ENCODE results near the gene NR1D1. TPM values are rescaled to one million over a fixed set of nuclear protein-coding genes. Genes with fewer than 3 reads are reported as not detected.
A peak's percentile ranks its signal among the peaks of the same experiment; 100 is the strongest.

NR1D1 gene
- total and polyA plus RNA-seq, 2 of the 8 experiments (the other 6 are each of a cell fraction or from before 2014, with no cell fraction given), result 1.5 to 4.6 TPM

DNA sequence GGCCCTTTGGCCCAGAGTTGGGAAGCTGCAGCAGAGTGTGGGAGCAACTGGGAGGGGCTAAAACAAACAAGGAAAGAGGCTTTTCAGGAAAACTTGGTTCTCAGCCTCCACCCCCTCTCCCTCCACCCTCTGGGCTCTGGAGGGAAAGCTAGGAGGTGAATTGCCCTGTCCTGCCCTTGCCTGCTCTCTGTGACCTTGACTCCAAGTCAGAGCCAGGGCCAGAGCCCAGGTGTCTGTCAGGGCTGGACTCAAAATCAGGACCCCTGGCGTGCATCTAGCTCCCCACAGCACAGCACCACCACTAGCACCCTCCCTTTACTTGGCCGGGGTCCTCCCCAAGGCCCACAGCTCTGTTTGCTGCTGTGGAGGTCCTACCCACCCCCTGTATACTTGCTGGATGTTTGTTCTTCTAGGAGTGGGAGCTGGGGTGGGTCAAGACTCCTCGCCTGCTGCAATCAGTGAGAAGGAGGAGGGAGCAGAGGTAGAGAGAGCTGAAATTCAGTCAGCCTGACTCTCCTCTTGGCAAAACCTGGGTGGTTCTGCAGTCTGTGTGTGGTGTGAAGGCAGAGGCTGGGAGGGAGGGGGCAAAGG, 2.8 kb upstream of the NR1D1 start:
- peaks cover 20 to 54% (median 39%) of the 10 kb centered on the region in 4 experiments for H3K4me1 ChIP-seq (replicated peaks in 1 of 4; ENCODE audit: control insufficient read depth in 3 of 4, insufficient read depth in 4 of 4, low read length in 3 of 4)
- H3K36me3 ChIP-seq (ENCODE audit: control insufficient read depth in 2 of 4, insufficient read depth in 4 of 4, low read length in 3 of 4), result no peaks in the 10 kb centered on the region
- H3K9ac ChIP-seq (replicated peaks in 1 of 4; ENCODE audit: extremely low read depth in 1 of 4, low read depth in 3 of 4, low read length in 3 of 4), result no peak overlapping the region; a peak in 1 of 7 replicates
- H3K23me2 ChIP-seq (ENCODE audit: low read depth, low read length), result peaks cover 10% of the 10 kb centered on the region; the same call in 1 of the 2 replicates
- POLR2A ChIA-PET (ENCODE audit: partially characterized antibody), result interaction anchor here (0.9 to 20.8 kb wide), 9 partner anchors 8 to 65 kb away, joined by 3 to 399 read pairs (median 4); partner anchors contain the start of genes CASC3, MED24 and MSL1
- peak overlapping the region; percentile 53; the same call in 1 of the 2 replicates for H4K8ac ChIP-seq (ENCODE audit: extremely low read depth, insufficient read depth, low read length)
- FAIRE-seq (no peak), DNase-seq (ENCODE audit: low read depth in 1 of 2, low spot score in 2 of 2) (peak in 1 of 2 experiments; percentile 66)
- H3K4ac ChIP-seq (replicated peaks; ENCODE audit: insufficient read length, low read depth, low read length), result no peak overlapping the region
- H2BK15ac ChIP-seq (ENCODE audit: low read length), result peak overlapping the region; percentile 72; the same call in 1 of the 2 replicates
- peak overlapping the region; percentile 93 for H3K18ac ChIP-seq (ENCODE audit: extremely low read depth, low read length)
- H3K79me1 ChIP-seq (ENCODE audit: low read depth, low read length), result peaks cover under 1% of the 10 kb centered on the region; the same call in 1 of the 2 replicates
- H3K14ac ChIP-seq (ENCODE audit: insufficient read length), result no peak overlapping the region
- CTCF ChIA-PET (ENCODE audit: partially characterized antibody), result interaction anchor here (0.5 to 7.6 kb wide), 14 partner anchors 9 to 740 kb away, joined by 3 to 110 read pairs (median 4); no protein-coding TSS in a partner anchor
- 62% methylated on average over 3 of the region's 3 CpGs; no CpG with 5 or more reads in 1 of the 2 experiments for WGBS, 2 experiments (ENCODE audit: extremely low coverage in 1 of 2, insufficient coverage in 1 of 2, insufficient read length in 1 of 2, insufficient replicate concordance in 2 of 2, low coverage in 1 of 2, low lambda C conversion rate in 2 of 2, missing lambda C conversion rate in 1 of 2)
- peak overlapping the region; percentile 20 to 26; a peak in 2 of 4 replicates for H3K4me2 ChIP-seq (ENCODE audit: insufficient read depth in 1 of 2, low read depth in 2 of 2, low read length in 2 of 2)
- H2AFZ ChIP-seq (ENCODE audit: low read length), result peak overlapping the region; percentile 29; the same call in 1 of the 2 replicates
- peak overlapping the region; percentile 80; the same call in 1 of the 2 replicates for H2BK20ac ChIP-seq (ENCODE audit: low read length)
- peak overlapping the region; percentile 6; the same call in 1 of the 2 replicates for H2BK5ac ChIP-seq (ENCODE audit: low read depth, low read length)
- H3K4me3 ChIP-seq (ENCODE audit: extremely low read depth in 1 of 4, insufficient read depth in 2 of 4, low read depth in 3 of 4, low read length in 4 of 4), result no peak overlapping the region
- H2AK5ac ChIP-seq (ENCODE audit: low read depth, low read length), result peak overlapping the region; percentile 70; the same call in 1 of the 2 replicates
- H2BK120ac ChIP-seq (replicated peaks; ENCODE audit: low read depth, low read length), result no peak overlapping the region
- H3K23ac ChIP-seq (ENCODE audit: insufficient read length), result no peak overlapping the region
- peaks cover 6 to 45% (median 34%) of the 10 kb centered on the region in 4 experiments for H3K27me3 ChIP-seq (replicated peaks in 1 of 4; ENCODE audit: control insufficient read depth in 3 of 4, extremely low read depth in 1 of 4, insufficient read depth in 3 of 4, low read length in 3 of 4)
- peaks cover 0 to 6% of the 10 kb centered on the region in 2 experiments; a peak in 1 of 4 replicates for H3K9me3 ChIP-seq (ENCODE audit: insufficient read depth in 2 of 2, low read depth in 1 of 2, low read length in 1 of 2)
- peak overlapping the region; percentile 86; the same call in 1 of the 2 replicates for H2BK12ac ChIP-seq (ENCODE audit: low read depth, low read length)
- H3K27ac ChIP-seq (ENCODE audit: low read depth, low read length), result no peak overlapping the region
- H4K20me1 ChIP-seq (replicated peaks in 1 of 2; ENCODE audit: control insufficient read depth in 1 of 2, insufficient read depth in 2 of 2, low read length in 2 of 2), result no peaks in the 10 kb centered on the region
- H3K56ac ChIP-seq (replicated peaks; ENCODE audit: insufficient read length, low read depth, low read length), result no peak overlapping the region
- peak overlapping the region; percentile 22 for H4K91ac ChIP-seq (replicated peaks; ENCODE audit: insufficient read length, low read length)
- no peak overlapping the region for H4K5ac ChIP-seq (ENCODE audit: insufficient read length, low read depth, low read length)
- H3K79me2 ChIP-seq (ENCODE audit: control insufficient read depth in 1 of 2, insufficient read depth in 2 of 2, low read length in 2 of 2), result no peaks in the 10 kb centered on the region; a peak in 1 of 4 replicates
- no peak for TF ChIP-seq NRF1 (IDR thresholded peaks at IDR 0.05; ENCODE audit: low read depth, low read length)
- TF ChIP-seq NANOG (IDR thresholded peaks at IDR 0.05; ENCODE audit: insufficient read depth, low read depth, low read length, poor library complexity, severe bottlenecking), result no peak
- TF ChIP-seq POLR2A (IDR thresholded peaks at IDR 0.05; ENCODE audit: control extremely low read depth in 1 of 2, low read depth in 2 of 2, low read length in 2 of 2), result no peak
- no peak for TF ChIP-seq CTBP2 (IDR thresholded peaks at IDR 0.05; ENCODE audit: borderline replicate concordance, insufficient read depth, insufficient read length, low read length)
- TF ChIP-seq CREB1 (IDR thresholded peaks at IDR 0.05), result no peak
- no peak for TF ChIP-seq RAD21 (IDR thresholded peaks at IDR 0.05 in 1 of 2, conservative IDR thresholded peaks at IDR 0.05 in 1 of 2; ENCODE audit: low read depth in 2 of 2, low read length in 2 of 2)
- no peak for TF ChIP-seq MAFK (IDR thresholded peaks at IDR 0.05; ENCODE audit: low read depth, low read length)
- TF ChIP-seq GABPA (IDR thresholded peaks at IDR 0.05; ENCODE audit: borderline replicate concordance, insufficient read depth, low read length), result no peak
- no peak for TF ChIP-seq SIX5 (IDR thresholded peaks at IDR 0.05; ENCODE audit: low read depth, low read length)
- TF ChIP-seq RBBP5 (IDR thresholded peaks at IDR 0.05; ENCODE audit: borderline replicate concordance, low read depth, low read length), result no peak
- TF ChIP-seq EP300 (IDR thresholded peaks at IDR 0.05; ENCODE audit: borderline replicate concordance in 1 of 2, low read depth in 2 of 2, low read length in 2 of 2), result no peak

Data from H1 (cell line).